Myocyte (in vitro differentiated cells): ENCODE measurements around the gene CCDC33. TPM values are rescaled to one million over a fixed set of nuclear protein-coding genes. Genes with fewer than 3 reads are reported as not detected.

Source experiments
- DNase-seq: peaks from one replicate; pipeline ENCODE4 v3.0.0-alpha.2; 2012; ENCODE audit warnings: low read depth
- total RNA-seq: library from RNA; depleted of rRNA; stranded (reverse); fragments of >200 nt; gene quantifications from 2 replicates; pipeline ENCODE4 v1.2.3, GENCODE V29; 2014

Gene CCDC33
- total RNA-seq, 1 donor from 2014 or later = not detected

DNA sequence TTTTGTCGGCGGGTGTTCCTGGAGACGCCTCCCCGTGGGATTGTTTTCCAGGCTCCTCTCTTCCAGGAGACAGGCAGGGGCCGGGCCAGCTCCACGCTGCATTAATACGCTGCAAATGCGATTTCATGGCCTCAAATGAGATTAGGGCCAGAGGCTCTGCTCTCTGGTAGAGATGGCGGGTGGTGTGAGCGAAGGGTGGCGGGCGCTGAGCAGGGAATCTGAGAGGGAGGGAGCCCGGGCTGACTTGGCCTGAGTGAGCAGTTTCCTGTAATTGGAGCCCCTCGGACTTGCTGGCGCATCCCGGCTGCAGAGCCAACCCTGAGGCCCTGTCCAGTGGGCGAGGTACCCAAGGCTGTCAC is 7.4 kb upstream of the CCDC33 start:
- no peak for DNase-seq

DNA sequence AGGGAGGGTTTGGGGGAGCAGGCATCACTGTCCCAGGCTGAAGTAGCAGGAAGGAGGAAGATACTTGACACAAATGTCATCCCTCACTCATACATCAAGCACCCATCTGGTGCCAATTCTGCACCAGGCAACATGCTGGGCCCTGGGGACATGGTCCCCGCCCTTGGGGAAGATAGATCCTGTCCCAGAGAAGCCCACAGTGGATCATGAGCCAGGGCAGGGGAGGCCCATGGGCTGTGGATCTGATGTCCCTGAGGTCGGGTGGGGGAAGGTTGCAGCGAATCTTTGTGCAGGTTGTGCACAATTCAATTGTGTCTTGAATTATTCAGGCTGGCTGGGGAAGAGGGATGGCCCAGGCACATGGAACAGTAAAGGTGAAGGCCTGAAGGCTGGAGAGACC is 6.4 kb upstream of the CCDC33 start:
- DNase-seq = no peak

DNA sequence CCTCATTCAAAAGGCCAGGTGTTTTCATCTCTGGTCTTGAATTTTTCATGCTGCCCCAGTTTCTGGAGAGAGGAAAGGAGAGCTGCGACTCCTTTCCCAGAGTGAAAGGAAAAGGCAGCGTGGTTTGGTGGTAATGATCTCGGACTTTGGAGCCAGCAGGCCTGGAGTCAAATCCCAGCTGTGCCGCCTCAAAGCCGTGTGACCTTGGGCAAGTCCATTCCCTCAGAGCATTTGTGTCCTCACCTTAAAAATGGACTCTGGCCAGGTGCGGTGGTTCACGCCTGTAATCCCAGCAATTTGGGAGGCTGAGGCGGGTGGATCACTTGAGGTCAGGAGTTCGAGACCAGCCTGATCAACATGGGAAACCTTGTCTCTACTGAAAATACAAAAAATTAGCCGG is 4.7 kb upstream of the CCDC33 start:
- DNase-seq = no peak

DNA sequence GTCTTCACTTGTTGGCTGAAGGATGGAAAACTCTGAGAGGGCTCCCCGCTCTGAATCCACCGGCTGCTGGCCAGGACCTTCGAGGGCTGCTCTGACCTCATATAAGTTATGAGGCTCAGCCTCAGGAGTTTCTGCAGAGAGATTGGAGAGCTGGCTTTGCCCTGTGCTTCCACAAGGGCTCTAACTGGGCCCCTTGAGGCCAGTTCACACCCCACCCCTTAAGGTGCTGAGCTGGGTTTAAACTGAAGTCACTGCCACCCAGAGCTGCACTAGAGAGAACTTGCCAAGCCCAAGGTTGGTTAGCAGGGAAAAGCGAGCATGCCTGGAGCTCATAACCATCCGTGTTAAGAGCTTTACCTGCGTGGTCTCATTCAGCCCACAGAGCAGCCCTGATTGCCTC is 2.8 kb upstream of the CCDC33 start:
- no peak for DNase-seq

DNA sequence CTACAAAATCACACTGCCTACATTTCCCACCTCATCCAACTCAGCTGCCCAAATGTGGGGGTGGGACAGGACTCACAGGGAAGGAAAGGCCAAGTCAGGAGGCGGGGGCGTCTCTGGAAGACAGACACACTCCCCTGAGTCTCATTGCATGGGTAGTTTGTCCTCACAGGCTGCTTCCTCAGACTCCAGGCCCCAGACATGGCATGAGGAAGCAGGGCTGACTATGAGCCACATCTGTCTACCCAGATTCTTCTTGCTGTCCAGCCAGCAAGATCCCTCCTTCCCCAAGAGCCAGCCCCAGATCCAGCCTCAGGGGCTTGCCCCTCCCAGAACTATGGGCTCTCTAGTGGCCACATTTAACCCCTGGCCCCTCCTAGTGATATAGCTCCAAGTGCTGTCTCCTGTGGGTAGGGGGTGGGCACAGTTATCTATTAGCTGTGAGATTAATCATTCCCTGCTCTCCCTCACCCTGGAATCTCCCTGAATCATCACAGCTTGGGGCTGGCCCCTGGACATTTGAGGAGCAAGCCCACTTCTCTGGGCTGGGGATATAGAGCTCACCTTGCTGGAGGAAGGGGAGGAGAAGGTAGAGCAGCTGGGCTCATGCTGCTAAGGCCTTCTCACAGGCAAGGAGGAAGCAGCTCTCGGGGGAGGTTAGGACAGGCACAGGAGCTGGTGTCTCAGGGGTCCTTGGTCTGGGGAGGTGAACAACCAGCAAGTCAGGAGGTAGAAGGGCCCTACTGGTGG is 2.1 kb upstream of the CCDC33 start:
- no peak for DNase-seq

DNA sequence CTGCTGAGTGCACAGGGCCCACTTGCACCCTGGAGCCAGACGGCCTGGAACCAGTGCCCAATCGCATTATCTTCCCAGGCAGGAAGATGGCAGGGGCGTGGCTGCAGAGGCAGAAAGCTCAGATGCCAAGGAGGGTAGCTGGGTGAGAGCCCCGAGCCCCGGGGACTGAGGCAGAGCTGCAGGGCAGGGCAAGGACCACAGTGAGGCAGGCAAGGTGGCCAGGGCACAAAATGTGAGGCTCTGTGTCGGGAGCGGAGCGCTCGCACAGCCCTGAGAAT is 1.6 kb upstream of the CCDC33 start:
- no peak for DNase-seq

DNA sequence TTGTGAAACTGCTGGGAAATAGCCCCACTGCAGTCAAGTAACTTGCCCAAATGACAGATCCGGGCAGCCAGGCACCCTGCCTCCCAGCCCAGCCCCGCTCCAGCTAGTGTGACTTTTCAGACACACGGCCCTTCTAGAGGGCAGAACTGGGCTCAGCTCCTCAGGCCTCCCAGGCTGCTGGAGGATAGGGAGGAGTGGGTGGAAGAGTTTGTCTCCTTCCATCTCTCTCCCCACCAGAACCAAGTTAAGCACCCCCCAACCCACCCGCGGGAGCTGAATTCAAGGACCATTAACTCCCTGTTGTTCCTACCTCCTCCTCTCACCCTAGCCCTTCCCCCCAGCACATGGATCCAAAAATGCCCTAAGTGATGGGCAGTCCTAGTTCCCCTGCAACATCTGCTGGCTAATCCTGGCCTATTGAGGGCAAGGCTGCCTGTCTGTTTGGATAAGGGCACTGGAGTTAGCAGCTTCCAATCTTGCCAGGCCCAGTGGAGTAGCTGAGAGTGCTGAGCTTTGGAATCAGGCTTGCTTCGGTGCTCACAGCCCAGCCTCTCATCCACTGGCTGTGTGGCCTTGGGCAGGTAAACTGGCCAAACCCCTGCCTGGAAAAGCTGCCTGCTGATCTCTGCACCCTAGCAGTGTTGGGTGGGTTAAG is 3.1 kb downstream of the CCDC33 start:
- DNase-seq = peak; percentile 38

DNA sequence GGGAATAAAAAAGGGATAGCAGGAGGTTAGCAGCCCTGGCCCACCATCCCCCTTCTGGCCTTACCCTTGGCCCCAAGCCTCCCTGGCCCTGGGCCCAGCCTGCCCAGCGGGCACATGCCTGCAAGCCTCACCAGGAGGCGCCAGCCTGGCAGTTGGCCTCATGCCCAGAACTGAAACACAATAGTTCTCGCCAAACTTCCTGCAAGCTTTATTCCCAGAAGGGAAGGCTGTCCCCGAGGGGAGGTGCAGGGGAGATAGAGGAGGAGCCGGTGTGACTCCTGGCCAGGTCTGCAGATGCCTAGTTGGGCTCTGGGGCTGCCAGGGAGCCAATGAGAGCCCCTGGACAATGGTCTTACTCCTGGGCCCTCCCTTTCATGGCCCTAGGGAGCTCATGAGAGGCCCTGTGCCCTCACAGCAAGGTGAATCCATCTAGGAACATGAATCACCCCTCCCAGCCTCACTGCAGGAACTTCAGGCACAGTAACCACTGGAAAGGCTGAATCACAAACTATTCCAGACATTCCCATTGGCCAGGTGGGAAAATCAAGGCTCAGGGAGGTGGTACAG is 4.0 kb downstream of the CCDC33 start:
- DNase-seq = peak; percentile 93

DNA sequence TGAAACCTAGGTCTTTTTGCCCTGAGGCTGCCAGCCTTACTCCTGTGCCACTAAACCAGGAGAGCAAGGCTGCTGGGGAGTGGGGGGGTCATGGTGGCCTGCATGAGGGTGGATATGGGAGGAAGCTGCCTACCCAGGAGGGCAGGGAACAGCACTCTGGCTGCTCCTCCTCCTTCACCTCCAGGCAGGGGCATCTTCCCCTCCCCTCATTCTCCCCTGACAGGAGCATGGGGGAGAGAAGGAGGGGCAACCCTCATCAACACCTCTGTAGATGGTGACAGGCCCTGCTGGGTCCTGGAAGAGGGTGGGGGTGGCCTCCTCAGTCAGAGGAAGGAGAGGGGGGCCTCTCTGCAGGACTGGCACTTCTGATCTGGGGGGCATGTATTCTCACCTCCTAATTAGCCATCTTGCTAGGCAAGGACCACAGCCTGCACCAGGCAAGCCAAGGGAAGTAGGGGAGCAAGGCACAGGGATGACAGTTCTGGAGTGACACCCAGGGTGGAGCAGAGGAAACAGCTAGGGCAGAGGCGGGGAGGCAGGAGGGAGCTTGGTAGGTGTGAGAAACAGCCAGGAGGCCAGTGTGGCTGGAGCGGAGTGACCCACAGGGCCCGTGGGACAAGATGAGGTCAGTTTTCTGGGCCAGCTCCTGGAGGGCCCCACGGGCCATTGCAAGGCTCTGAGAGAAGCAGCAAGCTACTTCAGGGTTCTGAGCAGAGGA is 4.9 kb downstream of the CCDC33 start:
- DNase-seq = no peak

DNA sequence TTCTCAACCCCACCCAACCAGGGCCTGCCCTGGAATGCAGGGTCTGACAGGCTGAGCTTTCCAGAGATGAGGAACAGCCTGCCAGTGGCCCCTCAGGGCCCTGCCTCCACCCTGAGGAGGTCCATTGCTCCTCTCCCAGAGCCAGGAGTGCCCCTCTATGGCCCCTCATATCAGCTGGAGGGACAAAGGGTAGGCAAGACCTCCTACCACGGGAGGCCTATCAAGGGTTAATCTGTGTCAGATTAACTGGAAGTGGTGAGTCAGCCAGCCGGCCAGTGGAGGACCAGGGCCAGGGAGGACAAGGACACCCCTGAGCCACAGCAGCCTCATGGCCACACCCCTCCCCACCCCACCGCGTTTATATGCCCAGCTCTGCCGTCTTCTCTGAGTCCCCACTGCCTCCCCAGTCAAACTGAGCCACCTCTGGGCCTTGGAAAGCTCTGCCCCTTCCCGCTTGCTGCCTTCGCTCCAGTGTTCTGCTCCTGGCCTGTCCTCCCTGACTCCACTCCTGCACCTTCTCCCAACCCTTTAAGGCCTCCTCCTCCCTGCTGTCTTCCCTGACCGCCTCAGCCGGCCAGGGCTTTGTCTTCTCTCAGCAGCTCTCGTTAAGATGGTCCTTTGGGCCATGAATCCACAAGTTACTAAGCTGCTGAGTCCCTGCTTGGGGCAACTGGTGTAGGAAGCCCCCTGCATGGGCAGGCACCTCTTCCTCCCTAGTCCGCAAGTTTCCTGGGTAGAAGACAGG is 6.5 kb downstream of the CCDC33 start:
- peak; percentile 74 for DNase-seq

DNA sequence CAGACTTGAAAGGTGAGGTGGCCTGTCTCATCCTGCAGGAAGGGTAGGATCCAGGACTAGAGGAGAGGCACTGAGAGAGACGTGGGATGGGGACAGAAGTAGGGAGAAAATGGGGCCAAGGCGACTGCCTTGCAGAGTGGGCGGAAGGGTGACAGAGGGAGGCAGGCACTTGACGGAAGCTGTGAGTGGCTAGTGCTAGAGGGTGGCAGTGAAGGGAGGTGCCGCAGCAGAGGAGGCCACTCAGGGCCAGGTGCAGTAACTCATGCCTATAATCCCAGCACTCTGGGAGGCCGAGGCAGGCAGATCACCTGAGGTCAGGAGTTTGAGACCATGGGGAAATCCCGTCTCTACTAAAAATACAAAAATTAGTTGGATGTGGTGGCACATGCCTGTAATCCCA is 7.3 kb downstream of the CCDC33 start:
- DNase-seq = no peak

DNA sequence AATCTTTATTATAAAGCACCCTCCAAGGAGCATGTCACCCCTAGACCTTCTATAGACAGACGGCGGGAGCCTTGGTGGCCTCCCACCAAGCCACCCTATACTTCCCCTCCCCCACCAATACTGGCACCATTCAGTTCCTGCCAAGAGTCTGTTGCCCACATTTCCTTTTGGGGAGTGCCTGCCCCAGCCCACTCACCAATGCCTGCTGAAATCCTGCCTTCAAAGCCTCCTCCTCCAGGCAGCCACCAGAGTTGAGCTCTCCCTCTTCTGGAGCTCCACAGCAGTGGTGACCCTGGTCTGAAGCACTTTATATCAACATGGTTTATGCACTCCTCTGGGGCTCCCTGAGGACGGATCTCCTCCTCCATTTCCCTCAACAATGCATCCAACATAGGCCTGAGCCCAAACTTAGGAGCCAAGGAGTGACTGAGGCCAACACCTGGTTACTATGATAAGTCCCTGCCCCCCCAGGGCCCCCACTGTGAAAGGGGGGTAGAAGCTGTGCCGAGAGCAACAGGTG is 8.8 kb downstream of the CCDC33 start:
- no peak for DNase-seq

DNA sequence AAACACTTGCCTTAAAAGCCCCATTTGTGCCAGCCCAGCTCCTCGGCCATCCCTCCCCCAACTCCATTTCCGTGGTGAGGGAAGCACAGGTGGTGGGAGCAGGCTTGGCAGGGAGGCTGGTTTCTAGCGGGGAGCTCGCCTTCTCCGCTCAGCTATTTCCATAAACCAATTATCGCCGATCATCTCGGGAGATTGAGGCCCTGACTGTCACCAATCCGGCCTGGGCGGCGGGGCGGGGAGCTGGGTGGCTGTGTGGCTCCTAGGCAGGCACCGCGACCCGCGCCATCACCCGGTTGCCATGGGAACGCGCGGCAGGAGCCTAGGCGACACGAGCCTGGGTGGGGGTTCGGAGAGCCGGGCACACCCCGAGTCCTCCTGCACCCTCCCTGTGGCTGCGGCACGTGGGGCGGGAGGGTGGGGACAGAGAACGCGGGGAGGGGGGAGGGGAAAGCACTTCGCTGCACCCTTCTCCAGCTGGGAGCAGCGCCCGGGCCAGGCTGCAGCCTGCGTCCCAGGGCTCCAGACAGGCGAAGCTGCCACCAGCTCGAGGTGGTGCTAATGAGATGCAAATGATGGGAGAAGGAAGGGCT is 9.3 kb downstream of the CCDC33 start:
- peak; percentile 87 for DNase-seq

DNA sequence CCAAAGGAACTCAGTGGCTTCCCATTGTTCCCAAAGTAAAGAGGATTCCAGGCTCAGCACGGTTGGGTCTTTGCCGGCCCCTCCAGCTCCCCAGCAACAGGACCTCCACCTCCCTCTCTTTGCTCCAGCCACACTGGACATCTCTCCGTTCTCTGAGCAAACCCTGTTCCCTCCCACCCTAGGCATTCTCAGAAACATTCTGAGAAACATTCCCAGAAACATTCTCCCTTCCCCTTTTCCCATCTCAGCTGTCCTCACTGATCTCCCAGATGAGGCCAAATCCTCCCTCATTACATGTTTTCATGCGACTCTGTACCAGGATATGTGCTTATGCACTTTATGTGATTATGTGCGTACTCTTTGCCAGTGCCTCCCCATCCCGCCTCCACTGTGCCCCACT is 14.1 kb downstream of the CCDC33 start:
- DNase-seq = peak; percentile 24

DNA sequence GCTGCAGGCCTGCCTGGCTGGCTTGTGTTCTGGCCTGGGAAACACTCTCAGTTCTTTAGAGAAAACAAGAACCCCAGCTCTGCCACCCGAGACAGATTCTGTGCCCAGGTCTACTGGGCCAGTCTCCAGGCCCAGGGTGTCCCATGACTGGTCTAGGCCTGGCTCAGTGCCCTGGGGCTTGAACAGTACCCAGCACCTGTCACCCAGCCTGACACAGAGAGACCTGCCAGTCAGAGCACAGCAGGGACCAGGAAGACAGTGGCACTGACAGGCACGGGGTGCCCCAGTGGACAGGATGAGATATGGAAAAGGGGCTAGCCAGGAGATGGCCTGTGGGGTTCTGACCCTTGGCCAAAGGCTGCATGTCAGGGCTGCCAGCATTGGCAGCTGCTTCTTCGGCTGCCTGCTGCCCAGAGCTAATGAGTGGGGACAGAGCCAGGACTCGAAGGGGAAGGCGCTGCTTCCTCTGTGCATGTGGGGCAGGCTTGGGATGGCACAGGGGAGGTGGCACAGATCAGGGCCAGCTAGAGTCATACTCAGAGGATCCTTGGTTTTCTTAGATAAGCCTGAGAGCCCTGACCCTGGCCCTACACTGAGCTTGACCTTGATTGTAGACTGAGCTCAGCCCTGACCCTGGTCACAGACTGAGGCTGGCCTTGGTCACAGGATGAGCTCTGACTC is 15.1 kb downstream of the CCDC33 start:
- peak; percentile 98 for DNase-seq

DNA sequence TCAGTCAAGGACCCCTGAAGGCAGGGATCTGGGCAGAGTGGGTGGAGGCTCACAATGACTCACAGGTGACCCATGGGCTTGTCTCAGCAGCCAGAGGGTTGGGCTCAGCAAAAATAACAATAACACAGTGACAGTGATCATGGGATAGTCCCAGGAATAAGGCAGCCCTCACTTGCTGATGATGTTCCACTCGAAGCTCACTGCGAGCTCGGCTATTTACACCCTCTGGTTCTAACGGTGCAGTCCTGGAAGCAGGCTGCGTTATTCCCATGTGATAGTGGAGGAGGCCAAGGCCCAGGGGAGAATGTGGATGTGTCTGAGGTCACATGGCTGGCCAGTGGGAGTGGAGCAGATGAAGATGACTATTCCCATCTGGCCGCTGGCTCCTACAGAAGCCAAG is 16.2 kb downstream of the CCDC33 start:
- DNase-seq = peak; percentile 30

DNA sequence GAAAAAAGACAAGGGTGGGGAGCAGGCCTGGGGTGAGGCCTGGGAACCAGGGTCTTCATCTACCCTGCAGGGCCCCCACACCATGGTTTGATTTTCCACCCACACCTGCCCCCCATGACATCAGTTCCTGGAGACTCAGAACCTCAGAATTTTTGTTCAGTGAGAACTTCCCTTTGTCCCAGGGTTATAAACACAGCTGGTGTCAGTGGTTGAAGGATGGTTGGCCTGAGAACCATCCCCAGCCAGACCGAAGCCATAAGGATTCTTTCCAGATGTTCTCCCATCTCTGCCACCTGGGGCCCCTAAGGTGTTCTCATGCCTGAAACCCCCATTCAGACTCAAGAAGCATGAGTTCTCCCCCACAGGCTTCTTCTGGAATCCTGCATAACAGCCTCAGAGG is 16.6 kb downstream of the CCDC33 start:
- DNase-seq = no peak

DNA sequence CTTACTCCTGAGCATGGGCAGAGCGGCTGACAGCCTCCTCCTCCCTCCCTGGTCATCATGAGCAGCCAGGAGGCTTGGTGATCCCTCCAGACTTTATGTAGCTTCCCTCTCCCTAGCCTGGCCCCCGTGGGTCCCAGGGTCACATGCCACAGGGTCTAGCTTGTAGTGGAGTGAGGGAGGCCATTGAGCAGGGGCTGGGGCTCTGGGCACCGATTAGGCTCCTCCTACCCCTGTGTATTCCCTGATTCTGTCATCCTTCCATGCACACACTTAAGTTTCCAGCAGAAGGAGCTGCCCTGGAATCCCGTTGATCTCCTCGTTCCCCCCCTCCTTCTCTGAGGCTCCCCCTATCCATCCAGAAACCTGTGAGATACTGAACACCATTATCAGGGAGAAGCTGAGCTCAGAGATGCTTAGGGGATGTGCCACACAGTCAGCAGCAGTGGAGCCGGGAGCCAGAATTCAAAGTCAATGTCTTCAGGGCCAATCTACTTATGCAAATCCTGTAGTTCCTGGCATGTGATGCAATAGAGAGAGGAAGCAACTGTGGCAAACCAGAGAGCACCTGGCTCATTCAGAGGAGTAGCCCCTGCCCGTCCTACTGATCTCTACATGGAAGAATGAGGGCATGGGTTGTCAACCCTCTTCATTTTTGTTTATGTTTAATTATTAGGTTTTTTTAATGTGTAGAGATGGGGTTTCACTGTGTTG is 17.2 kb downstream of the CCDC33 start:
- no peak for DNase-seq

DNA sequence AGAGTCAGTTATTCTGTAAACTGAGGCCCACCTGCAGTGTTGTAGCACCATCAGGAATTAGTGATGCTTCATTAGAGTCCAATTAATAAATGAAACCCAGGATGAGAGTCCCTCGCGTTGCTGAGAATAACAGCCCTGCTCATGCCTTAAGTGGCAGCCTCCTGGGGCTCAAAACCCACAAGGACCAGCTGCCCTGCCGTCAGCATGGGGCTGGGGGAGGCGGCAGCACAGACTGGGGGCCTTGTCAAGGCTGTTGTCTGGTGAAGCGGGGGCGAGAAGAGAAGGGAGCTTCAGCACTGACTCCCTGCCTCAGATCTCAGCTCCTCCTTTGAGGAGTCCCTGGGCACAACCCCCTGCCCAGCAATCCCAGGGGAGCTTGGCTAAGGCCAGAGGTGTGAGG is 21.0 kb downstream of the CCDC33 start:
- DNase-seq = no peak

DNA sequence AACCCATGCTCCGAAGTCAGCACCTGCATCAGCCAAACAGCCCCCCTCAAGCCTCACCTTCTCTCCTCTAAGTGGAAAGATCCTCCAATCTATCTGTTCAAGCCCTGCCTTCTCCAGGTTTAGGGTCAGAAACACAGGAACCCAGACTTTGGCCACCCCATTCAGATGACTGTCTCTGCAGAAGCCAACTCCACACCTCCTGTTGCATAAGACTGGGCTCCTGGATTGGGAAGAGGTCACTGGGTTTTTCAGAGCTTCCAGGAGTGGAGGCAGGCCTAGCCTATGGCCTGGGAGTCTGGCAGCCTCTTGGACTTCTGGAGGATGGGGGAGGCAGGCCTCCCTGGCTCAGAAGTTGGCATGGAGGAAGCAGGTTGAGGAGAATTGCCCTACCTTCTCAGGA is 21.5 kb downstream of the CCDC33 start:
- DNase-seq = no peak
